Medulla oblongata (tissue), 1 donor: ENCODE data around the gene INSRR.

Experiments
- DNase-seq: peaks from one replicate; pipeline ENCODE4 v3.0.0-alpha.2; 2015; ENCODE audit errors: extremely low spot score

The INSRR gene

DNA sequence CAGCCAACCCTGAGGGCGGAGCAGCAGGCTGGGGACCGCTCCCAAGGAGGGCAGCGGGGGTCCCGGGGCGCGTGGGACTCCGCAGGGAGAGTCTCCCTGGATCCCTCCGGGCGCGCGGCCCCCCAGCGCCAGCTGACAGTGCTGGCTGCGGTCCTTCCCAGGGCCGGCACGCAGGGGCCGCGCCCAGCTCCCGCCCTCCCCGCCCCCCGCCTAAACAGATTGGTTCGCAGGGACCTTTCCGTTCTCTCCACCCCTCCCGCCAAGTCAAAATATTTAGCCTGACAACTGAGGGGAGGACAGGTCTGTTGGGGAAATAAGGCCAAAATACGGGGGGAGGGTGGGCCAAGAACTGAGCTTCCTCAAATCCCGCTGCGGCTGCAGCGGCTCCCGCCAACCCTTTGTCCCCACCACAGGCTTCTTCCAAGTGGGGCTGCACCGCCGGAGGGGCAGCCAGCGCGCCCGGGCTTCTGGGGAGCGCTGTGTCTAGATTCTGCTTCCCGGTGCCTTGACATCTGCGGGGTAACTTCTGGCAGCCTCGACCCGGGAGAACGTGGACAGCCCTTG is at the start of gene INSRR:
Gene INSRR (minus strand): TSS at position 159 of the 564 bp plus-strand sequence. CDS start 496 bp downstream, outside the sequence.
- DNase-seq: no peak

- no peak for DNase-seq
These were observed 49.6 kb upstream of the INSRR start for GRCh38 chr1:156908541-156908940.

DNA sequence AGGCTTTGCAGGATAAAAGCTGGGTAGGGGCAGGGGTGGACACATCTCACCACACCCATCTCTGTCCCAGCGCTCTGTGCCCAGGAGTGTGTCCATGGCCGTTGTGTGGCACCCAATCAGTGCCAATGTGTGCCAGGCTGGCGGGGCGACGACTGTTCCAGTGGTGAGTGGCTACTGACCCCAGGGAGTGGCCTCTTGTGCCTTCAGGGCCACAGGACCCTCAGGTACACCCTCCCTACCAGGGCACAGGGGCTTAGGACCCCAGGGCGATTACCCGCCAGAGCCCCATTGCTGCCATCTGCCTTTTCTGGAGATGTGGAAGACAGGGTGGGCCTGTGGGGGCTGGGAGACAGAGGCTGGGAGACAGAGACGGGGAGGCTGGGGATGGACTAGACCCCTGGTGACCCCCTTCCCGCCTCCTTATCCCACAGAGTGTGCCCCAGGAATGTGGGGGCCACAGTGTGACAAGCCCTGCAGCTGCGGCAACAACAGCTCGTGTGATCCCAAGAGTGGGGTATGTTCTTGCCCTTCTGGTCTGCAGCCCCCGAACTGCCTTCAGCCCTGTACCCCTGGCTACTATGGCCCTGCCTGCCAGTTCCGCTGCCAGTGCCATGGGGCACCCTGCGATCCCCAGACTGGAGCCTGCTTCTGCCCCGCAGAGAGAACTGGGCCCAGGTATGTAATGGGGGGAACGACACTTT is 47.4 kb upstream of the INSRR start:
- DNase-seq: no peak

GRCh38 chr1:156905651-156906050 is 46.7 kb upstream of the INSRR start:
- no peak for DNase-seq

GRCh38 chr1:156905176-156905575 is 46.3 kb upstream of the INSRR start:
- DNase-seq: no peak

GRCh38 chr1:156904187-156904959 is 45.5 kb upstream of the INSRR start:
- DNase-seq: no peak

DNA sequence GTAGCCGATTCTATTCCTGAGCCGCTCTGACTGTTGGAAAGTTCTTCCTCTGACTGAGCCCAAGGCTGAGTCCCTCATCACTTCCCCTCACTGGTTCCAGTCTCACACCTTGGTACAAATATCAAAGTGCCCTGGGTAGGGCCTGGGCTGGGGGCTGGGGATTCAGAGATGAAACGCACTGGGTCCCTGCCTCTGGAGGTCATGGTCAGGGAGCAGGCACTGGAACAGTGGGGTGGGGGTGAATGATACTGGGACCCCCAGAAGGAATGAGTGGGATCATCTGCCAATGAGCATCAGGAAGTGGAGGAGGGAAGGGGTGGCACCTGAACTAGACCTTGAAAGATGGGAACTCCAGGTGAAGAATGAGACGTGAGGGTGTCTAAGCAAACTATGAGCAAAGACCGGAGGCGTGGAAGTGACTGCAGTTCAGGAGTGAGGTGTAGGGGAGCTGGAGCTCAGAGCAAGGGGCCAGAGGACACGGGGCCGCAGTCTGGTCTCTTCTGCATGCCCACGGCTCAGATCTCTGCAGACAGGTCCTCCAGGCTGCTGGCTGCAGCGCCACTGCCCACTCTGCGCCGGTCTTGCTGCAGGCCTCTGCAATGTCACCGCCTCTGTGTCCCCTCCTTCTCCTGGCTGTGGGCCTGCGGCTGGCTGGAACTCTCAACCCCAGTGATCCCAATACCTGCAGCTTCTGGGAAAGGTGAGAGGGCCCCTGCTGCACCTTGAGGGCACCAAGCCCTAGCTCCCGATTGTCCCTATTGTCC is 44.6 kb upstream of the INSRR start:
- DNase-seq: no peak

DNA sequence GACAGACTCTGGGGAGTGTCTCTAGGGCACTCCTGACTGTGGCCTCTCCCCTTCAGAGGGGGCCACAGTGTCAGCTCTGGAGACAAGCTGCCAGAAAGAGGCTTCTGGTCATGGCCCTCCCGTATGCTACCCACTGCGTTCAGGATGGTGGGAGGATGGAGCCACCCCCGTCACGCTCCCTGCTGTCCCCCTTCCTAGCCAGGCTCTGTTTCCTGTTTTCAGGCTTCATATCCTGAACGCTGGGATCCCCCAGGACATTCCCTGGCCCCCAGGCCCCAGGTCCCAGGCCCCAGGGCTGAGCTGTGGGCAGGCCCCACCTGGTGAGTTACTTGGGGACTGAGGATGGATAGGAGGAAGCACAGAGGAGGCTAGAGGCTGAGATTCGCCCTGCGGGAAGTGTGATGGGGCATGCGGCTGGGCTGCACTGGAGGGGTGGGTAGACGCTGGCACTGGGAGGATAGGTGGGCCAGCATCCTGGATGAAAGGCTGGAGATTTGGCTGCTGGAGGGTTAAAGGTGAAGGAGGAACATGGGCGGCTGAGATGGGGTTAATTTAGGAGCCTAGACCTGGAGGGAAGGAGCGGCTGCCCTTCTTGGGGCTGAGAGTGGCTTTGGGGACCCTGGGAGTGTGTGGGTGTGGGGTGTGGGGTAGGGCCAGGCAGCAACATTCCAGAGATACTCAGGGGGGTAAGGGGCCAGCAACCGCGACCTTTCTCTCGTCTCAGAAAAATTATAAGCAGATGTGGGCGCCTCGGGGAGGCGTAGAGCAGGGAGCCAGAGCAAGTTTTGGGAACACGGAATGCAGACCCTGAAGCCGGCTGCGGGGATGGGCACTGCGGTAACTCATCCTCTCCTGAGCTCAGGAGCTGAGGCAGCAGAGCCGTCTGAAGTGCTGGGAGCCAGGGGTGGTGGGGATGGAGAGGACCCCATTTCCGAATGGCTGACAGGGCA is 43.3 kb upstream of the INSRR start:
- no peak for DNase-seq

DNA sequence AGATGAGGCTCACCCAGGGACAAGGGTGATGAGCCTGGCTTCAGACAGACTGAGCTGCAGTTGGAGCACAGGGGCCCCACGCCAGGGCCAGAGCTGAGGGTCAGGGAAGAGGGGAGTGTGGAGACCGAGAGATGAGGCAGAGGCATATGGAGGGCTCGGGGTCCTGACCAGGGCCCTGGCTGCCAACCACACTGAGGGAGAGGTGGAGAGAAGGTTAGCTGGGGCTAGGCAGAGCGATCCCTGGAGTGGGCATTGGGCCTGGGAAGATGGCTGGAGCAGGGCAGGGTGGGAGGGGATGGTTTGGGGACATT is 42.6 kb upstream of the INSRR start:
- DNase-seq: no peak

GRCh38 chr1:156900896-156901589 is 42.1 kb upstream of the INSRR start:
- no peak for DNase-seq

GRCh38 chr1:156899956-156900718 is 41.2 kb upstream of the INSRR start:
- DNase-seq: no peak

GRCh38 chr1:156898971-156899664 is 40.2 kb upstream of the INSRR start:
- DNase-seq: no peak

DNA sequence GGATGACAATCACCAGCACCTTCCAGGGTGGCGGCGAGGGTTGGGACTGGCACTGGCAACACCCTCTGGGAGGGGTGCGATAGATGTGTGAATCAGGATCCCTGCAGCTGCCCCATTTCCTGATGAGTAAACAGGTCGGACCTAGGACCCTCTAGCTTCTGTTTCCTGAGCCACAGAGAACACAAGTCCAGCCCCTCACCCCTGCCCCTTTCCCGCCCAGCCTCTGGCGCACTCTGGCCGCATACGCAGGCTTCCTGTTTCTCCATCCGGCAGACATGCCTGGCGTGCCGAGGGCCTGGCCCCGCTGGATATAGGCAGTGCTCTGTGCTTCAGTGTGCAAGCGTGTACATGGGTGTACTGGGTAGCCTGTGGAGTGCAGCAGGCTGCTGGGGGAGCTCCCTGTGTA is 39.2 kb upstream of the INSRR start:
- no peak for DNase-seq

DNA sequence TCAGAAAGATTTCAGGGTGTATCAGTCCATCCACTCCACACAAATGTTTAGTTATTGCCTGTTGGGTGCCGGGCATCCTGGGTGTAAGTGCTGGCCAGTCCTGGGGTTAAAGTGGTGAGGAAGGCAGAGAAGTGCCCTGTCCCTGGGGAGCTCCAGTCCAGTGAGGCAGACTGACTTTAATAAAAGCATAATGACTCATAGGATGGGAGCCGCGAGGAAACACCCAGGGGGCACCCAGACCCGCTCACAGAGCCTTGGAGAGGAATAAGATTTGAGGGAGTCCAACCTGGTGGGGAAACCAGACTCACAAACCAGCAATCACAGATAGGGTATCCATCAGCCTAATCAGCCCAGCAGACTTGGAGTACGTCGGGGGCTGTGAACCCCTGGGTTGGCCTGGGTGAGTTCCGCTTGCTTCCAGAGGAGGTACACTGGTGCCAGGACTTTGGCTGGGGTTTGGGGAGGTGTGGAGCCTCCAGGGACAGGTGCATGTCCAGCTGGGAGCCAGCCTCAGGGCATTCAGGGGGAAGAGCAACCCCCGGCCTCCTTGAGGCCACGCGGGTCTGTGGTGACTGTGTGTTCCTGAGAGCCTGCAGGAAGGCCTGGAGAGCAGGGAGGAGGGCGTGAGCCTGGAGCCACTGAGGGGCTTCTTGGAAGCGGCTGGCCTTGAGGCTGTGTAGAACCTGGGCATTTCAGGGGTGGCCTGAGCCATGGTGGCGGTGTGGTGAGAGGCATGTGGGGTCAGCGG is 38.3 kb upstream of the INSRR start:
- no peak for DNase-seq

DNA sequence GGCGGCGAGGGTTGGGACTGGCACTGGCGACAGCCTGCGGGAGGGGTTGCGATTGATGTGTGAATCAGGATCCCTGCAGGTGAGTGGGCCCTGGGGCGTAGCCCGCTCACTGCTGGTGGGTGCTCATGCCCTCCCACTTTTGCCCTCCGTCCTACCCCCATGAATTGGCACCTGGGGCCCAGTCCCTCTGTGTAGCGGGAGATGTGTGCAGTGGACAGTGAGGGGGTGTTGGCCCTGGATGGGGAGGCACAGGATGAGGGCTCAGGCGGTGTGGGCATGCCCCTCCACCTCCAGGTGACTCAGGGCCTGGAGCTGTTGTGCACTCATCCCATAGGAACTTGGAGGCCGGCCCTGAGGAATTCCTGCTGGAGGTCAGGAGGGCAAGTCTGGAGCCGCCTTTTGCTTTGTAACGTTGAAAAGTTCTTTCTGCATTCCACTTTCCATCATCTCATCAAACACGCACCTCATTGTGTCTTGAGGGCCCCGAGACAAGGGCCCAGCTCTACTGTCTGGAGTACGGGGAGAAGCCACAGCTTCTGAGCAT is 37.6 kb upstream of the INSRR start:
- DNase-seq: no peak

GRCh38 chr1:156895927-156896326 is 37.0 kb upstream of the INSRR start:
- no peak for DNase-seq

GRCh38 chr1:156895455-156895812 is 36.5 kb upstream of the INSRR start:
- no peak for DNase-seq

DNA sequence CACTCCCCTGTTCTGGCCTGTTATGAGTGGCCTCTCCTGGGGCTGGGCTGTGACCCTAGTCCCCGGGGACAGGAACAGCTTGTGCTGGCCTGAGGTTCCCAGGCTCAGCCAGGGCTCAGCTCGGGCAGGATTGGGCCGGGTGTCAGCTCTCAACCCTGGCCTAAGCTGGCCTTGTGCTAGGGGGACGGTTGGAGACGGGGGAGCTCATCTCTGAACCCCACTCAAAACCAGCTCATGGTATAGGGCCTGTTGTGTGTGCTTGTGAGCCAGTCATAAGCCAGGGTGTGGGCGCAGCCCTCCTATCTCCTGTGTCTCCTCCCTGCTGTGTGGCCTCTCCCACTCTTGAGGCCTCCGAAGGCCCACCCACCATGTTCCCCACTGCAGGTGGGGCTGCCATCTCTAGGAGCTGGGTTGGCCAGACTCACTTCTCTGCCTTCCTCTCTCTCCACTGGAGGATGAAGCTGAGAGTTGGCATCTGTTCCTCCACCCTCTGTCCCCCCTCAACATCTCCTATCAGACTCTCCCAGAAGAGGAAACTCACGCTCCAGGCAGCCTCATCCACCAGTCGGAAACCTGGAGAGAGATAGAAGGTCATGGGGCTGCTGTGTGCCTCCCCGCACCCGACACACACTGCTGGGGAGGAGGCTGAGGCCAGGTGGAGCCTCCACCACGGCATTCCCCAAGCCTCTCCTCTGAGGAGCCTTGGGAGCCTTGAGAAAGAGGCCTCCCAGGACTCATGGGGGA is 36.0 kb upstream of the INSRR start:
- no peak for DNase-seq
